Uterus (tissue), 4 donors: ENCODE data around the gene NCOR2. TPM values are rescaled to one million over a fixed set of nuclear protein-coding genes. Genes with fewer than 3 reads are reported as not detected.

Source experiments
- DNase-seq, 2 donors: peaks; one replicate each; pipeline ENCODE4 v3.0.0-alpha.2; 2019 to 2020
- H3K27ac ChIP-seq, 2 donors: fragments of 200-600 bp; sonication (generic); 1 replicate in 1 of 2; 2 replicates in 1 of 2; pipeline ENCODE4 v1.5.1; 2016 to 2018
- H3K27me3 ChIP-seq, 2 donors: fragments of 200-600 bp; sonication (generic); one replicate each; pipeline ENCODE4 v1.5.1; 2018 to 2019; ENCODE audit warnings: control low read depth in 1 of 2
- H3K36me3 ChIP-seq, 2 donors: fragments of 200-600 bp; sonication (generic); one replicate each; pipeline ENCODE4 v1.5.1; 2019; ENCODE audit warnings: control low read depth in 1 of 2
- H3K4me1 ChIP-seq, 2 donors: fragments of 200-600 bp; sonication (generic); one replicate each; pipeline ENCODE4 v1.5.1; 2018 to 2019; ENCODE audit warnings: control low read depth in 1 of 2
- H3K4me3 ChIP-seq, 2 donors: fragments of 200-600 bp; sonication (generic); 1 replicate in 1 of 2; 2 replicates in 1 of 2; pipeline ENCODE4 v1.5.1; 2018 to 2019; ENCODE audit warnings: mild to moderate bottlenecking in 1 of 2
- H3K9me3 ChIP-seq, 2 donors: fragments of 200-600 bp; sonication (generic); one replicate each; pipeline ENCODE4 v1.5.1; 2019; ENCODE audit warnings: control low read depth in 1 of 2
- CTCF ChIP-seq, 4 experiments: fragments of 200-600 bp in 2 of 4; fragments of 450-650 bp in 2 of 4; sonication (generic) in 2 of 4; IDR thresholded peaks; one replicate each; pipeline ENCODE4 v1.5.1; 2016 to 2019; ENCODE audit warnings: antibody characterized with exemption in 4 of 4, mild to moderate bottlenecking in 2 of 4, moderate library complexity in 1 of 4
- POLR2A ChIP-seq, 2 donors: fragments of 450-650 bp; IDR thresholded peaks; one replicate each; pipeline ENCODE4 v1.6.1; 2016; ENCODE audit warnings: antibody characterized with exemption in 2 of 2, mild to moderate bottlenecking in 1 of 2, moderate library complexity in 1 of 2
- intact Hi-C: fragments of 100-400 bp; cut with DNase I; formaldehyde crosslinking; loops from one replicate; pipeline ENCODE4 v1.15.1; 2023; ENCODE audit warnings: low total_unique reads
- total RNA-seq, 4 donors: library from RNA; depleted of rRNA in 3 of 4; stranded (reverse); fragments of >200 nt in 3 of 4; gene quantifications; one replicate each; pipeline versions ENCODE4 v1.1.0 to v1.2.4, GENCODE V29; 2014 to 2023
- donor health status: DM: yes; HTN: yes; CAD: no.

The NCOR2 gene
- total RNA-seq, 4 donors from 2014 or later: 65.1 to 436 (median 102) TPM

DNA sequence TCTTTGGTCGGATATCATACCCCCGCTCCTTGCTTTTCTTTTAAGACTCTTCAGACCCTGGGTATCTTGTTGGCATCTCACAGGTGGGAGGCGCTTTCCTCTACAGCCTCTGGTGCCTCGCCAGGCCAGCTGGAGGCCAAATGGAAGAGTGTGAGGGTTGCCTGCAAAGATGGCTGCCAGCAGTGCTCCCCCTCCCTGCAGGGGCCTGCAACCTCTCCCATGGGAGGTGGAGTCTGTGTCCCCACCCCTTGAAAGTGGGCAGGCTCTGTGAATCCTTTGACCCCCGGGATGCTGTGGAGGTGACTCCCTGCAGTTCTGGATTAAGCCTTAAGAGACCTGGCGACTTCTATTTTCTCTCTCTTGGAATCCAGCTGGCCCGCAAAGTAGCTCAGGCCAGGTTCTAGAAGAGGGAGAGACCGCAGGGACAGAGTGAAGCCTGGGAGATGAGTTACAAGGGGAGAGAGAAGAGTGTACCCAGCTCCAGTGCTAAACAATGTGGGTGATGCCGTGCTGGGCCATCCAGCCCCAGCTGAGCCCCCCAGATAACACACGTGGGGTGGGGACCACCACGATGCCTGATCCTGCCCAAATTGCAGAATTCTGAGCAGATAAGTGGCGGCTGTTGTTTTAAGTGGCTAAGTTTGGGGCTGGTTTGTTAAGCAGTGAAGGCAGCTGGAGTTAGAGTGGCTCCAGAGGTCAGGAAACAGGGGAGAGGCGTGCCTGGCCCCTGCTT, 37.9 kb upstream of the NCOR2 start:
- DNase-seq: no peak
- H3K4me3 ChIP-seq: no peak overlapping the region
- TF ChIP-seq CTCF (IDR thresholded peaks at IDR 0.05) (no peak), POLR2A (IDR thresholded peaks at IDR 0.05) (no peak)
- H3K27me3 ChIP-seq: no peaks in the 10 kb centered on the region
- no peaks in the 10 kb centered on the region for H3K9me3 ChIP-seq
- intact Hi-C loops: no loop called here
- H3K4me1 ChIP-seq: peaks cover 0 to 6% of the 10 kb centered on the region in 2 donors
- no peaks in the 10 kb centered on the region for H3K36me3 ChIP-seq
- H3K27ac ChIP-seq: no peak overlapping the region

DNA sequence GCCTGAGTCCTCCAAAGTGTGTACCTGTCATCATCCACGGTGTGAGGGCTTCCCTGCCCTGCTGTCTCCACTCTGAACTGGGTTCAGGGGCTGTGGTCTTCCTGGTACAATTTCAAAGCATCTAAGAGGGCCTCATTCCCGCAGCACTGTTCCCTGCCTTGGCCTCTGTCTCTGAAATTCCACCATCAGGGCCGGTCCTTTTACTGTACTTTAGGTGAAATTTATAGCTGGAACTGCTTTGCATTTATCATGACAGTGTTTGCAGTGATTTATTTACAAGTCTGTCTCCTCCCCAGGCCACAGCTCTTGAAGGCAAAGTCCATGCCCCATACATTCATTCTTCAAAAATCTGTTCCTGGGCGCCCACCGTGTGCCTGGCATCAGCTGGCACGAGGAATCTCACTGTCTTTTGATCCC, 36.9 kb upstream of the NCOR2 start:
- intact Hi-C loops: no loop called here
- Histone ChIP-seq H3K4me3 (no peak overlapping the region), H3K27me3 (no peaks in the 10 kb centered on the region), H3K4me1 (peaks cover 0 to 3% of the 10 kb centered on the region in 2 donors), H3K9me3 (no peaks in the 10 kb centered on the region), H3K36me3 (no peaks in the 10 kb centered on the region), H3K27ac (no peak overlapping the region)
- no peak for DNase-seq
- TF ChIP-seq CTCF (IDR thresholded peaks at IDR 0.05): no peak
- no peak for TF ChIP-seq POLR2A (IDR thresholded peaks at IDR 0.05)

- Histone ChIP-seq H3K36me3 (no peaks in the 10 kb centered on the region), H3K27me3 (no peaks in the 10 kb centered on the region), H3K4me1 (no peaks in the 10 kb centered on the region), H3K9me3 (no peaks in the 10 kb centered on the region), H3K4me3 (no peak overlapping the region), H3K27ac (no peak overlapping the region)
- DNase-seq: no peak
- intact Hi-C loops: no loop called here
- TF ChIP-seq POLR2A (IDR thresholded peaks at IDR 0.05): no peak
- TF ChIP-seq CTCF (IDR thresholded peaks at IDR 0.05): no peak
These were observed 36.4 kb upstream of the NCOR2 start for GRCh38 chr12:124603831-124604251.

DNA sequence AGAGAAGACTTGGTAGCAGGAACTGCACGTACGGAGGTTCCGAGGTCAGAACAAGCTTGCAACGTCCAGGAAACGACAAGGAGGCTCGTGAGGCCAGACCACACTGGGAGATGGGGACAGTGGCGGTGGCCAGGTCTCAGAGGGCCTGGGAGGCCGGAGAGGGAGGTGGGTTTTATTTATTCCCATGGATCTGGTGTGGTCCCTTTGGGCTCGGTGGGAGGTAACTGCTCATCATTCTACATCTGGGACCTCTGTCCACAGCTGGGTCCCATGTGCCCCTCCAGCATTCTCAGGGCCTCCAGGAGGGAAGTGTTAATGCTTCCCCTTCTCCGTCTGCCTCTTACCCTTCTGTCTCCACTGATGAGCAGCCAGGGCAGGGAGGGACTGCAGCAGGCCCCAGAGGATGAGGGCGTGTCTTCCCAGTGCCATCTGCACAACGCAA, 35.7 kb upstream of the NCOR2 start:
- H3K4me1 ChIP-seq: no peaks in the 10 kb centered on the region
- TF ChIP-seq POLR2A (IDR thresholded peaks at IDR 0.05) (no peak), CTCF (IDR thresholded peaks at IDR 0.05) (no peak)
- no peak overlapping the region for H3K27ac ChIP-seq
- no peaks in the 10 kb centered on the region for H3K36me3 ChIP-seq
- DNase-seq: no peak
- H3K9me3 ChIP-seq: no peaks in the 10 kb centered on the region
- intact Hi-C loops: no loop called here
- no peak overlapping the region for H3K4me3 ChIP-seq
- no peaks in the 10 kb centered on the region for H3K27me3 ChIP-seq

GRCh38 chr12:124601706-124602105, 34.3 kb upstream of the NCOR2 start:
- no peak overlapping the region for H3K27ac ChIP-seq
- intact Hi-C loops: no loop called here
- H3K27me3 ChIP-seq: no peaks in the 10 kb centered on the region
- H3K4me3 ChIP-seq: no peak overlapping the region
- no peaks in the 10 kb centered on the region for H3K9me3 ChIP-seq
- DNase-seq: no peak
- H3K36me3 ChIP-seq: no peaks in the 10 kb centered on the region
- no peaks in the 10 kb centered on the region for H3K4me1 ChIP-seq
- TF ChIP-seq POLR2A (IDR thresholded peaks at IDR 0.05): no peak
- no peak for TF ChIP-seq CTCF (IDR thresholded peaks at IDR 0.05)
